Motor neuron (in vitro differentiated cells): ENCODE measurements around the gene RAB21. TPM values are rescaled to one million over a fixed set of nuclear protein-coding genes. Genes with fewer than 3 reads are reported as not detected.
A peak's percentile ranks its signal among the peaks of the same experiment; 100 is the strongest.

ENCODE experiments used
- ATAC-seq, 8 experiments: fragments of 200-7000 bp; cut with Tn5 transposase; replicated peaks in 6 of 8; 2 replicates each; pipeline ENCODE4 v1.8.0; 2021; ENCODE audit warnings: mild to moderate bottlenecking in 8 of 8, moderate library complexity in 8 of 8
- H3K27ac ChIP-seq, 2 donors: fragments of 250-450 bp; sonication (Bioruptor Pico); 2 replicates each; pipeline ENCODE4 v1.9.0; 2021; ENCODE audit warnings: antibody characterized with exemption in 2 of 2, mild to moderate bottlenecking in 2 of 2, moderate library complexity in 1 of 2
- H3K4me1 ChIP-seq, 2 donors: fragments of 250-450 bp; sonication (Bioruptor Pico); replicated peaks in 1 of 2; 2 replicates each; pipeline ENCODE4 v1.6.1; 2021; ENCODE audit warnings: antibody characterized with exemption in 2 of 2, mild to moderate bottlenecking in 2 of 2, moderate library complexity in 1 of 2
- H3K4me3 ChIP-seq, 5 donors: fragments of 250-450 bp; sonication (Bioruptor Pico); 2 replicates each; pipeline ENCODE4 v1.9.0; 2021; ENCODE audit warnings: antibody characterized with exemption in 5 of 5, mild to moderate bottlenecking in 5 of 5, moderate library complexity in 4 of 5
- WGBS, 10 experiments: fragments of 450-650 bp; shearing (Covaris generic); methylation state at CpG; one replicate each; pipeline ENCODE4 v1.0.0; 2022; 5-methylcytosine and 5-hydroxymethylcytosine counted together
- in situ Hi-C, 9 experiments: fragments of 400-800 bp; cut with MboI; loops; one replicate each; pipeline ENCODE4 v1.15.0; 2021; ENCODE audit warnings: low sequenced_read_pairs in 9 of 9, low pct_unique_long_range_greater_than_20kb in 2 of 9; ENCODE audit not compliant: unreplicated experiment in 9 of 9
- total RNA-seq, 8 experiments: library from RNA; unstranded; fragments of 300-600 nt; gene quantifications; 2 replicates each; pipeline versions ENCODE4 v1.2.3 to v1.2.4, GENCODE V29; 2022

Gene RAB21, protein sequence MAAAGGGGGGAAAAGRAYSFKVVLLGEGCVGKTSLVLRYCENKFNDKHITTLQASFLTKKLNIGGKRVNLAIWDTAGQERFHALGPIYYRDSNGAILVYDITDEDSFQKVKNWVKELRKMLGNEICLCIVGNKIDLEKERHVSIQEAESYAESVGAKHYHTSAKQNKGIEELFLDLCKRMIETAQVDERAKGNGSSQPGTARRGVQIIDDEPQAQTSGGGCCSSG
- 10 to 100 TPM; 20.0 to 55.1 (median 41.0) TPM for total RNA-seq

DNA sequence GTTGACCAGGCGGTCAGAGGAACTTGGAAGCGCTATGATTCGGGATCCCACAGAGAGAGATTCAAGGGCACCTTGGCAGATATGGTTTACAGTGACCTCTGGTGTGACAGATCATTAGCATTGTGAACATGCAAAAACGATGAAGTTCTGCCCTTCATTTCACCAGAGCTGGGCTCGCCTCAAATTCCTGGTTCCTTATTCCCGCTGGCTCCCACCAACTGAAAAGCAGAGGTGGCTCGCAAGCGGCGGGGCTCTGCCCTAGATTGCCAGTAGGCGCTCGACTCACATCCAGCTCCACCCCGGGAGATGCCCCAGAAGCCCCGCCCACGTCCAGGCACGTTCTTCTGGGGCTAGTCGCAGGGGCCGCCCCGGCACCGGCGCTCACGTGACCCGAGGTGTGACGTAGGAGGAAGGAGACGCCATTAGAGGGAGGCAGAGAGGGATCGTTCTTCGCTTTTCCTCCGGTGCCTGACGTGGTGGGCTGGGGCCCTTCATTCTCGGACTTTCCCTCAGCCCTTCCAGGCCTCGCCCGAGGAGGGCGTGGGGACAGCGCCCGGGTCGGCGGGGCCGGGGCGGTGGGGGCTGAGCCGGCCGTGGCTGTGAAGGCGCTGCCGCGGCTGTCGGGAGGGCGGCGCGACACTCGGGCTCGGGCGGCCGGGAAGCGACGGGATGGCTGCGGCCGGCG lies at the start of gene RAB21:
TSS of gene RAB21 (plus strand) at position 403 of the 685 bp plus-strand sequence. CDS start at position 670, 267 bp downstream.
- peak; percentile 86 to 98 (median 96) for ATAC-seq
- 0 to 79% (median 0%) methylated on average over 2 to 5 of the region's 56 CpGs; no CpG with 5 or more reads in 7 of the 10 experiments for WGBS, 10 experiments
- H3K27ac ChIP-seq, result peak within 1 kb of the TSS; percentile 92 to 95
- peaks cover 3 to 8% of the 10 kb centered on the region in 2 donors for H3K4me1 ChIP-seq
- peak within 1 kb of the TSS; percentile 80 to 99 (median 96) for H3K4me3 ChIP-seq
- in situ Hi-C loops, result no loop called here

DNA sequence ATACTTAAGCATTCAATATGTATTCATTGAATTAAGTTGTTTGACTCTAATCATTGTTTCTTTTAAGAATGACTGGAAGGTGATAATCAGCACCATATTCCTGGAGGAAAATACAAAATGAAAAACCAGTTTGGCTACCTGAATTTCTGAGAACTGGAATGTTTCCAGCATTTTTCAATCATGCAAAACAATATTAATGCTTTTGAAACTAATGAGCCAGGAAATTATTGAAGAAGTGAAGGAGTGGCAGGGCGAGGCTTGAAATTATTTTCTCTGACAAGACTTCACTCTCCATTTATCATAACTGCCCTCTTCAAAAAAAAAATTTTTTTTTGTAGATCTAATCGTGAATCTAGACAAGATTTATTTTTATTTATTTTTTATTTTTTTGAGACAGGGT lies 49.7 kb upstream of the RAB21 start:
- Histone ChIP-seq H3K4me1 (no peaks in the 10 kb centered on the region), H3K4me3 (no peak overlapping the region), H3K27ac (no peak overlapping the region)
- no peak for ATAC-seq
- in situ Hi-C loops, result loop anchor here in 1 of 9 experiments (25.0 kb wide), 1 partner anchor 293 kb away; no protein-coding TSS in a partner anchor
- 55 to 100% (median 86%) methylated on average over 1 to 2 of the region's 2 CpGs for WGBS, 10 experiments

DNA sequence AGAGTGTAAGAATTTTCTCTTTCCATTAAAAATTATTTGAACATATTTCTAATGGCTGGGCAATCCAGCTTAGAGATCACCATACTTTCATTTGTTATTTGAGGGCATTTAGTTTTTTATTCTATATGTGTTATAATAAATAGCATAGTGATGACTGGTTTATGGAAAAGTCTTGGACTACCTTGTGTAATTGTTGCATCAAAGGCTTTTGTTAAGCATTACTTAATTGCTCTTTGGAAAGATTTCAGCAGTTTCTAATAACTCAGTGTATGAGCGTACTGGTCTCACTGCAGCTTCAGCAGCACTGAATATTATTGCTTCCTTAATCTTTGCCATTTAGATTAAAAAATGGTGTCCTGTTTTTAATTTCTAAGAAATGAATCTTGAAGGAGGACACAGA lies 46.0 kb upstream of the RAB21 start:
- 83 to 100% (median 100%) methylated on average over 1 of the region's 1 CpG for WGBS, 10 experiments
- in situ Hi-C loops, result loop anchor here in 1 of 9 experiments (25.0 kb wide), 1 partner anchor 296 kb away; no protein-coding TSS in a partner anchor
- no peak for ATAC-seq
- Histone ChIP-seq H3K27ac (no peak overlapping the region), H3K4me3 (no peak overlapping the region), H3K4me1 (no peaks in the 10 kb centered on the region)

DNA sequence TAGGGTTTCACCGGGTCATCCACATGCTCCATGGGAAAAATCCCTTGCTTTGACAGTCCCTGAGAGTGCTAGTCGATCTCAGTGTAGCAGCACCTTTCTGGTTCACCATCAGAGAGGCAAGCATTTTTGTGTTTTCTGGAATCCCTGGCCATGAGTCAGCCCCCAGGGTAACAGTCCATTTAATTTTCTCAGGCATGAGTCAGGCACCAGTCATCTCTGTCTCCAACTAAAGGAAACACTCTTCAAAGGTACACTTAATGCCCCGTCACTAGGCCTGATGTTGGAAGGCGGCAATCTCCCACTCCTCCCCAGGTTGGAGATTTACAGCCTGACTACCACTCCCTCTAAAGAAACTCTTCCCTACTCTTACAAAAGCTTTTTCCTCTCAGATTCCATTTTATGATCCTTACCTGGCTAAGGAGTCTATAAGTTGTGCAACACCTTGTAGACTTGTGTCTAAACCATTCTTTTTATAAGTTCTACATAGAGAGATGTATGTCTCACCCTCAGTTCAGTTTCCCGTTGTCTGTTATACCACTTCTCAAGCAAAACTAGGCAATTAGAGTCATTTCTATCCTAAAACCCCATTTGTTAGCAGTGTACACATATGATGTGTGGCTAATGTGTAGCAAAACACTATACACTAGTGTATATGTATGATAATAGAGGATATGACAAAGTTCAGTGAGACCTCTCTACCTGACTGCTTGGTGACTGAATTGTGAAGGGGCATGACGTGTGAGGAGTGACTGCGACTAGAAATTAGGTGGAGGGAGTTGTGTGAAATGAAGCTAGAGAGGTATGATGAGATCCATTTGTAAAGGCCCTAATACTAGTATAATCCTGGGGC lies 44.2 kb upstream of the RAB21 start:
- in situ Hi-C loops, result loop anchor here in 1 of 9 experiments (25.0 kb wide), 1 partner anchor 298 kb away; no protein-coding TSS in a partner anchor
- H3K27ac ChIP-seq, result no peak overlapping the region
- ATAC-seq, result peak in 5 of 8 experiments; percentile 33 to 89 (median 87)
- no peak overlapping the region for H3K4me3 ChIP-seq
- WGBS, 10 experiments, result 28 to 100% (median 85%) methylated on average over 1 to 5 of the region's 7 CpGs; no CpG with 5 or more reads in 2 of the 10 experiments
- no peaks in the 10 kb centered on the region for H3K4me1 ChIP-seq

DNA sequence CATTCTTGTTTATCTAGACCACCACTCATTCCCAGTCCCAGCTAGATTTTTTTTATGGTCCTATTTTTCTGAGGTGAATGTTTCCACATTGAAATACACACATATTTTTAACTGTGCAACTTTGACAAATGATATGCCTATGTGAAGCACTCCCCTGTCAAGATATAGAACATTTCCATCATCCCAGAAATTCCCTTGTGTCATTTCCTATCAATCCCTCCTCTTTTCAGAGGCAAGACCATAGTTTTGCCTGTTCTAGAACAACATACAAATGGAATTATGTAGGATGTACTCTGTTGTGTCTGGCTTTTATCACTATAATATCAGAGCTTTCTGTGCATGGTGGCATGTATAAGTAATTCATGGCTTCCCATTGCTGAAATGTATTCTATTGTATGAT lies 36.1 kb upstream of the RAB21 start:
- in situ Hi-C loops, result loop anchor here in 1 of 9 experiments (25.0 kb wide), 1 partner anchor 306 kb away; no protein-coding TSS in a partner anchor
- no peaks in the 10 kb centered on the region for H3K4me1 ChIP-seq
- ATAC-seq, result no peak
- no peak overlapping the region for H3K27ac ChIP-seq
- no peak overlapping the region for H3K4me3 ChIP-seq

DNA sequence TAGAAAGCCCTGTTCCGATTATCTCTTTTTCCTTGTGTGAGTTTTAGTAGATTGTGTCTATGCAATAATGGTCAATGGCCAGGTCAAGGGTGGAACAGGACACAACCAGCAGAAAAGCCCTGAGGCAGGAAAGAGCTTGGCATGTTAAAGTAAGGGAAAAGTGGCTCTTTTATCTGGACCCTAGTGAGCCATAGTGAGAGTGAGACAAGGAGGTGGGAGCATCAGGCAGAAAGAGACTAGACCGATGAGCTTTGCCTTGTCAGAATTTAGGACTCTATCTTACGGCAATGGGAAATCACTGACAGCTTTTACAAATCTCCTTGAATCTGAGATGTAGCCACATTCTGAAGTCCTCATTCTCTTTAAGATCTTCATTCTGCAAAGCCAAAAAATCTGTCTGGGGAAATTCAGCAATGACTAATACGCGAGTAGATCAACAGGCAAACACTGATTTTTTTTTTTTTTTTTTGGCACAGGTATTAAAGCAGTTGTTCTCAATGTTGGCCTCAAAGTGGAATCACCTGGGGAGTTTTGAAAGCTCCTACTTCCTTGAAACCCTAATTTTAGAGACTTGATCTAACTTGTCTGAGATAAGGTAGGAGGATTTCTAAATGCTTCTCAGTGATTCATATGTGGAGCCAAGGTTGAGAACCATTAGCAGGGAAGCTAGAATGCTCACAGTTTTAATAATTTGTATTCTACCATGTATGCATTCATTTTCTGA lies 34.9 kb upstream of the RAB21 start:
- H3K4me3 ChIP-seq, result no peak overlapping the region
- 50 to 100% (median 97%) methylated on average over 1 to 5 of the region's 5 CpGs; no CpG with 5 or more reads in 1 of the 10 experiments for WGBS, 10 experiments
- ATAC-seq, result no peak
- in situ Hi-C loops, result loop anchor here in 1 of 9 experiments (25.0 kb wide), 1 partner anchor 308 kb away; no protein-coding TSS in a partner anchor
- H3K27ac ChIP-seq, result no peak overlapping the region
- no peaks in the 10 kb centered on the region for H3K4me1 ChIP-seq

DNA sequence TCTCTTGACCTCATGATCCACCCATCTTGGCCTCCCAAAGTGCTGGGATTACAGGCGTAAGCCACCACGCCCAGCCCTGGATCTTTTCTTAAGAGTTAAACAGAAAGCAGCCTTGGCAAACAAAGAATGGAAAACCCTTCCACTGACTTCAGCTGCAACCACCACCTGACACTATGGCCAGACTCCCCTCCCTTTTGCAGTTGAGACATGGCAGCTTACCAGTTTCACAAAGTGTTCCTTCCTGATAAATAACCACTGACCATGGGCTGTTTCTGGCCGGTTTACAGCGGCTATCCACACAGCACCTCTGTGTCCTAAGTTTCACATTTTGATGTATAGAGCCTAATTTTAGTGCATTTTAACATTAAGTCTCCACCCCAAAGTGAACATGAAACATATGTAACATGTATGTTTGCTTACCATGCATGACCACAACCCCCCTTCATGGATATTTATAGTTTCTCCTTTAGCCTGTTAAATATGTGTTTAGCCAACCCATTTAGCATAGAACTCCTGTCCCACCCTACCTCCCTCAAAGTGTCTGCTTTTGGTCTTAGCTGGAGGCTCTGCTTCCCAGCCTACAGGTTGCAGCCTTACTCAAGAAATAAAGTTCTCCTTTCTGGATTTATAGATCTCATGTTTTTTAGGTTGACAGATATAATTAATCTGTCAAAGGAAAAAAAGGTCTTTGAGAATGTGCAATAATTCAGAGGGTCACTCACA lies 32.7 kb upstream of the RAB21 start:
- Histone ChIP-seq H3K4me3 (no peak overlapping the region), H3K27ac (no peak overlapping the region), H3K4me1 (no peaks in the 10 kb centered on the region)
- WGBS, 10 experiments, result 80 to 100% (median 100%) methylated on average over 1 to 4 of the region's 4 CpGs; no CpG with 5 or more reads in 2 of the 10 experiments
- in situ Hi-C loops, result loop anchor here in 1 of 9 experiments (25.0 kb wide), 1 partner anchor 310 kb away; no protein-coding TSS in a partner anchor
- peak in 2 of 8 experiments; percentile 36 to 67 for ATAC-seq

DNA sequence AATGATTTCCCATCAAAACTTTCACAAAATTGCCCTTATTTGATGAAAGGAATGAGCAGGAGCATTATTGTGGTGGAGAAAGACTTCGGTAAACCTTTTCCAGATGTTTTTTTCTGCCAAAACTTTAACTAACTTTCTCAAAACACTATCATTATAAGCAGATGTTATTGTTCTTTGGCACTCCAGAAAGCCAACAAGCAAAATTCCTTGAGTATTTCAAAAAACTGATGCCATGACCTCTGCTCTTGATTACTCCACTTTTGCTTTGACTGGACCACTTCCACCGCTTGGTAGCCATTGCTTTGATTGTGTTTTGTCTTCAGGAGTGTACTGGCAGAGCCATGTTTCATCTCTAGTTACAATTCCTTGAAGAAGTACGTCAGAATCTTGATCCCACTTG lies 29.7 kb upstream of the RAB21 start:
- H3K4me3 ChIP-seq, result no peak overlapping the region
- no peak overlapping the region for H3K27ac ChIP-seq
- no peak for ATAC-seq
- no peaks in the 10 kb centered on the region for H3K4me1 ChIP-seq
- in situ Hi-C loops, result loop anchor here in 3 of 9 experiments (25.0 kb wide), 2 partner anchors 288 to 313 kb away; partner anchors contain the start of gene LGR5 (in 1 of the 3)
- 6 to 90% (median 76%) methylated on average over 1 to 3 of the region's 3 CpGs for WGBS, 10 experiments

DNA sequence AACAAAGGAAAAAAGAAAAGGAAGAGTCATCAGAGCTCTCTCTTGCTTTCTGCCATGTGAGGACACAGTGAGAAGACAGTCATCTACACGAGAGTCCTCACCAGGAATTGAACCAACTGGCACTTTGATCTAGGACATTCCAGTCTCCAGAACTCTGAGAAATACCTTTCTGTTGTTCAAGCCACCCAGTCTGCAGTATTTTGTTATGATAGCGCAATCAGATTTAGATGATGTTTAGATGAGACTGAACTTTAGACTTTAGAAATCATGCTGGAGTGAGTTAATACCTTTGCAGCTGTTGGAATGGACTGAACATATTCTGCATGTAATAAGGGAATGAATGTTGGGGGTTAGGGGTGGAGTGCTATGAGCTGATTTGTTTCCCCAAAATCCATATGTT lies 28.1 kb upstream of the RAB21 start:
- Histone ChIP-seq H3K4me3 (no peak overlapping the region), H3K27ac (no peak overlapping the region), H3K4me1 (no peaks in the 10 kb centered on the region)
- in situ Hi-C loops, result loop anchor here in 3 of 9 experiments (25.0 kb wide), 2 partner anchors 289 to 314 kb away; partner anchors contain the start of gene LGR5 (in 1 of the 3)
- WGBS, 10 experiments, result 57 to 100% (median 80%) methylated on average over 1 to 2 of the region's 2 CpGs; no CpG with 5 or more reads in 3 of the 10 experiments
- no peak for ATAC-seq

DNA sequence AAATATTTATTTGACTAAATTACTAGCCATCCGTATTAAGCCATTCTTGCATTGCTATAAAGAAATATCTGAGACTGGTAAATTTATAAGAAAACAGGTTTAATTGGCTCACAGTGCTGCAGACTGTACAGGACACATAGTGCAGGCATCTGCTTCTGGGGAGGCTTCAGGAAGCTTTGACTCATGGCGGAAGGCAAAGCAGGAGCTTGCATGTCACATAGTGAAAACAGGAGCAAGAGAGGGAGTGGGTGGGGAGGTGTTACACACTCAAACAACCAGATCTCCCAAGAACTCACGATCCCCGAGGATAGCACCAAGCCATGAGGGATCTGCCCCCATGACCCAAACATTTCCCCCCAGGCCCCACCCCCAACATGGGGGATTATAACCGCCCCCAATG lies 26.7 kb upstream of the RAB21 start:
- WGBS, 10 experiments, result 72 to 100% (median 86%) methylated on average over 1 to 4 of the region's 5 CpGs; no CpG with 5 or more reads in 2 of the 10 experiments

DNA sequence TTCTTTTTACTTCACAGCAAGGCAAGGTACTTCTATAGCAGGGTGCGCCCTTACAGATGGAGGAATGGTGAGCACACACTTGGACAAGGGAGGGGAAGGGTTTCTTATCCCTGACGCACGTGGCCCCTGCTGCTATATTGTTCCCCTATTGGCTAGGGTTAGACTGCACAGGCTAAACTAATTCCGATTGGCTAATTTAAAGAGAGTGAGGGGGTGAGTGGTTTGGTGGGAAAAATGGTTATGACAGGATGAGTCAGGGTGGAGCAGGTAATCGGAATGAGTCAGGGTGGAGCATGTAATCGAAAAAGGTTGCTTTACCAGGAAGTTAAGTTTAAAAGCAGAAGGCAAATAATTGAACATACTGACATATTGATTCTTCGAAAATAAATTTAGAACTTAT lies 23.7 kb upstream of the RAB21 start:
- 66 to 100% (median 93%) methylated on average over 2 to 7 of the region's 7 CpGs; no CpG with 5 or more reads in 2 of the 10 experiments for WGBS, 10 experiments
- H3K27ac ChIP-seq, result no peak overlapping the region
- in situ Hi-C loops, result loop anchor here in 3 of 9 experiments (25.0 kb wide), 2 partner anchors 294 to 319 kb away; partner anchors contain the start of gene LGR5 (in 1 of the 3)
- no peak overlapping the region for H3K4me3 ChIP-seq
- no peaks in the 10 kb centered on the region for H3K4me1 ChIP-seq
- no peak for ATAC-seq

More for the DNA sequence above, 26.7 kb upstream of the RAB21 start:
- H3K27ac ChIP-seq, result no peak overlapping the region
- no peaks in the 10 kb centered on the region for H3K4me1 ChIP-seq
- in situ Hi-C loops, result loop anchor here in 3 of 9 experiments (25.0 kb wide), 2 partner anchors 291 to 316 kb away; partner anchors contain the start of gene LGR5 (in 1 of the 3)
- H3K4me3 ChIP-seq, result no peak overlapping the region
- ATAC-seq, result no peak
